Lower leg skin (tissue), 3 donors: Measurements from ENCODE around the gene SOAT1.

Source experiments
- CTCF ChIP-seq, 3 donors: fragments of 450-650 bp; IDR thresholded peaks; one replicate each; pipeline ENCODE4 v1.5.1; 2016; ENCODE audit warnings: antibody characterized with exemption in 3 of 3, mild to moderate bottlenecking in 3 of 3, moderate library complexity in 2 of 3
- POLR2A ChIP-seq, 2 donors: fragments of 450-650 bp; IDR thresholded peaks; one replicate each; pipeline ENCODE4 v1.6.1; 2016 to 2017; ENCODE audit warnings: antibody characterized with exemption in 2 of 2, mild to moderate bottlenecking in 1 of 2, moderate library complexity in 1 of 2

GRCh38 chr1:179323436-179323835, 29.8 kb downstream of the SOAT1 start:
- no peak for TF ChIP-seq POLR2A (IDR thresholded peaks at IDR 0.05)
- no peak for TF ChIP-seq CTCF (IDR thresholded peaks at IDR 0.05)
